HEK293 (cell line): Measurements from ENCODE around the gene NAA25.

Experiments used
- CTCF ChIA-PET: fragments of 350-600 bp; formaldehyde crosslinking; extraction: SDS; loops from one replicate; lab custom pipeline; 2021; ENCODE audit warnings: antibody characterized with exemption; lab: Yijun Ruan, JAX
- POLR2A ChIA-PET: fragments of 300-600 bp; formaldehyde crosslinking; extraction: SDS; loops from one replicate; lab custom pipeline; 2020; ENCODE audit warnings: antibody characterized with exemption, inconsistent platforms; lab: Yijun Ruan, JAX
- H3K27ac ChIP-seq: fragments of 200-500 bp; sonication (Bioruptor generic); 2 replicates; pipeline ENCODE4 v1.5.1; 2014; ENCODE audit warnings: low read depth, low read length, control low read depth, inconsistent platforms; ENCODE audit errors: extremely low read depth
- H3K36me3 ChIP-seq, 2 experiments: fragments of 200-500 bp in 1 of 2; sonication (Bioruptor generic) in 1 of 2; 1 replicate in 1 of 2; 2 replicates in 1 of 2; pipeline ENCODE4 v1.5.1; 2014 to 2017; ENCODE audit warnings: inconsistent platforms in 2 of 2, low read length in 2 of 2; ENCODE audit not compliant: control insufficient read depth in 2 of 2, insufficient read depth in 1 of 2
- H3K4me1 ChIP-seq: fragments of 200-500 bp; sonication (Bioruptor generic); 2 replicates; pipeline ENCODE4 v1.5.1; 2014; ENCODE audit warnings: mild to moderate bottlenecking, low read length, inconsistent platforms; ENCODE audit not compliant: control insufficient read depth, insufficient read depth
- H3K4me3 ChIP-seq: 2 replicates; pipeline ENCODE4 v1.5.1; 2011; ENCODE audit warnings: low read depth, mild to moderate bottlenecking, control low read depth, low read length, moderate library complexity
- H3K9me3 ChIP-seq: fragments of 200-500 bp; sonication (Bioruptor generic); 2 replicates; pipeline ENCODE4 v1.5.1; 2014; ENCODE audit warnings: low read depth, low read length, inconsistent platforms; ENCODE audit not compliant: control insufficient read depth, insufficient read depth
- AEBP2 ChIP-seq: fragments of 450-650 bp; formaldehyde crosslinking; IDR thresholded peaks from 2 replicates; pipeline ENCODE4 v1.5.1; 2016; ENCODE audit warnings: missing biosample characterization, missing genetic modification characterization, borderline replicate concordance
- INSM2 ChIP-seq: fragments of 450-650 bp; formaldehyde crosslinking; IDR thresholded peaks from 2 replicates; pipeline ENCODE4 v1.5.1; 2016; ENCODE audit warnings: missing biosample characterization, missing genetic modification characterization
- PRDM10 ChIP-seq: fragments of 450-650 bp; formaldehyde crosslinking; IDR thresholded peaks from 2 replicates; pipeline ENCODE4 v1.5.1; 2016; ENCODE audit warnings: missing biosample characterization, missing genetic modification characterization
- TSHZ1 ChIP-seq: fragments of 450-650 bp; formaldehyde crosslinking; IDR thresholded peaks from 2 replicates; pipeline ENCODE4 v1.5.1; 2016; ENCODE audit warnings: missing biosample characterization, missing genetic modification characterization, borderline replicate concordance
- ZBTB1 ChIP-seq: fragments of 450-650 bp; formaldehyde crosslinking; IDR thresholded peaks from 2 replicates; pipeline ENCODE4 v1.5.1; 2016; ENCODE audit warnings: missing biosample characterization, missing genetic modification characterization
- ZIC2 ChIP-seq: fragments of 450-650 bp; formaldehyde crosslinking; IDR thresholded peaks from 2 replicates; pipeline ENCODE4 v1.5.1; 2016; ENCODE audit warnings: missing biosample characterization, missing genetic modification characterization
- ZNF280C ChIP-seq: fragments of 450-650 bp; formaldehyde crosslinking; IDR thresholded peaks from 2 replicates; pipeline ENCODE4 v1.5.1; 2016; ENCODE audit warnings: missing biosample characterization, missing genetic modification characterization
- ZNF423 ChIP-seq: fragments of 450-650 bp; formaldehyde crosslinking; IDR thresholded peaks from 2 replicates; pipeline ENCODE4 v1.5.1; 2016; ENCODE audit warnings: missing biosample characterization, missing genetic modification characterization
- ZNF518A ChIP-seq: fragments of 450-650 bp; formaldehyde crosslinking; conservative IDR thresholded peaks from 2 replicates; pipeline ENCODE4 v1.5.1; 2016; ENCODE audit warnings: low read depth, missing biosample characterization, missing genetic modification characterization
- ZNF561 ChIP-seq: fragments of 450-650 bp; IDR thresholded peaks from 2 replicates; pipeline ENCODE4 v1.5.1; 2018; ENCODE audit warnings: missing biosample characterization, missing genetic modification characterization, borderline replicate concordance
- ZNF610 ChIP-seq: fragments of 450-650 bp; formaldehyde crosslinking; IDR thresholded peaks from 2 replicates; pipeline ENCODE4 v1.5.1; 2016; ENCODE audit warnings: missing biosample characterization, missing genetic modification characterization, borderline replicate concordance
- ZNF629 ChIP-seq: fragments of 450-650 bp; formaldehyde crosslinking; IDR thresholded peaks from 2 replicates; pipeline ENCODE4 v1.5.1; 2017; ENCODE audit warnings: missing biosample characterization, missing genetic modification characterization
- ZNF639 ChIP-seq: fragments of 450-650 bp; formaldehyde crosslinking; IDR thresholded peaks from 2 replicates; pipeline ENCODE4 v1.5.1; 2016; ENCODE audit warnings: missing biosample characterization, missing genetic modification characterization
- ZNF785 ChIP-seq: fragments of 450-650 bp; formaldehyde crosslinking; IDR thresholded peaks from 2 replicates; pipeline ENCODE4 v1.5.1; 2016; ENCODE audit warnings: missing biosample characterization, missing genetic modification characterization

Gene NAA25

GRCh38 chr12:112096667-112097066, 11.9 kb downstream of the NAA25 start (continued):
- TF ChIP-seq INSM2 (peak; percentile 52; the same call in 1 of the 2 replicates), ZBTB1 (tag by site-specific recombination) (no peak), ZNF518A (tag by site-specific recombination) (no peak), ZNF610 (no peak), ZNF639 (tag by site-specific recombination) (peak; percentile 54; the same call in 1 of the 2 replicates), PRDM10 (tag by site-specific recombination) (0 out of 2 replicates have a peak, but pooled peaks have one; percentile 30), ZNF629 (tag by site-specific recombination) (peak; percentile 74), ZNF561 (tag by site-specific recombination) (no peak)

- Histone ChIP-seq H3K9me3 (no peaks in the 10 kb centered on the region), H3K27ac (no peak overlapping the region), H3K4me3 (no peak overlapping the region), H3K36me3 (peaks cover 71 to 72% of the 10 kb centered on the region in 2 experiments), H3K4me1 (no peaks in the 10 kb centered on the region)
- no peak for TF ChIP-seq TSHZ1 (tag by site-specific recombination)
- no peak for TF ChIP-seq AEBP2
- no peak for TF ChIP-seq ZIC2 (tag by site-specific recombination)
- TF ChIP-seq ZNF280C (tag by site-specific recombination) = no peak
- no peak for TF ChIP-seq ZNF785 (tag by site-specific recombination)
- TF ChIP-seq ZNF423 (tag by site-specific recombination) = no peak
- CTCF ChIA-PET = interaction anchor here (0.6 kb wide), 1 partner anchor 138 kb away, joined by 3 read pairs; no protein-coding TSS in a partner anchor
- POLR2A ChIA-PET = interaction anchor here (1.5 to 1.7 kb wide), 2 partner anchors 18 to 29 kb away, joined by 3 to 5 read pairs; partner anchors contain the start of gene TRAFD1
Observed at GRCh38 chr12:112096070-112096469, 12.5 kb downstream of the NAA25 start.
